ENCODE results near the gene ARHGAP24. TPM values are rescaled to one million over a fixed set of nuclear protein-coding genes. Genes with fewer than 3 reads are reported as not detected.

Gene ARHGAP24
- total RNA-seq, 1 experiment from 2014 or later, result 1.3 TPM

DNA sequence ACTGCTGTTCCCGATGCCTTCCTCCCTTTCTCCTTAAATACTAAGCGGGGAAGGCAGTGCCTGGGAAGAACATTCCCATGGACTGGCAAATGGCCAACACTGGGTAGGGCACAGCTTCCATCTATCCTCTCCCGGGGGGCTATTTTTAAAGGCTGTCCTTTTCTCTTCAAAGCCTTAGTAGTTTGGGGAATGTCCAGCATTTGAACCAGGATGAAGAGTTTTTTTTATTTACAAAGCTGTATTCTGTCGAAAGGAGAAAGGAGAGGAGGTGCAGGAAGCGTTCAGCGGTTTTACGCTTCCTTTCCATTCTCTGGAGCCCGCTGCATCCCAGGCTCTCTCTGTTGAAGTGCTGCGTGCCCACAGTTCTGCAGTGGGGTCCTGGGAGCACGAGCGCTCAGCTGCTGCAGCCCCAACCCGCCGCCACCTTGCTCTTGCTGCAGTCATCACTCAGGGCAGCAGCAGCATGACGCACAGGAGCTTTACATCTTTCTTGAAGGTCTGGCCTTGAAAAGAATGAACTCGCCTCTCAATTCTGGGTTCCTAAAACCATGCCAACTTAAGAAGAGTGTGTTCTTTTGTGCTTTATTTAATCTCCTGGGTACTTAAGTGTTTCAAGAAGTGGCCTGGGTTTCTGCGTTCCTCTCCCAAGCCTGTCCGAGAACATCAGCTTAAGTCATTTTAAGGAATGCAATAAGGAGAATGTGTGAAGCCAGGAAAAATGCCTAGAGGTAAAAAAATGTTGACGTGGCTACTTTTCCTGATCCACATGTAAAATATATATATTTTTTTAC is 457.7 kb downstream of the ARHGAP24 start:
- Histone ChIP-seq H3K4me1 (ENCODE audit: control insufficient read depth in 1 of 2, insufficient read depth in 2 of 2, low read length in 2 of 2) (peaks cover 4% of the 10 kb centered on the region in 2 experiments; a peak in 2 of 4 replicates), H3K9me3 (ENCODE audit: control insufficient read depth in 1 of 2, insufficient read depth in 1 of 2, low read depth in 1 of 2, low read length in 2 of 2) (no peaks in the 10 kb centered on the region), H3K9ac (ENCODE audit: low read length) (no peak overlapping the region), H3K9me2 (ENCODE audit: insufficient read depth) (no peaks in the 10 kb centered on the region), H3K4me2 (ENCODE audit: low read length) (no peak overlapping the region), H4K20me1 (ENCODE audit: insufficient read depth) (no peaks in the 10 kb centered on the region), H2AFZ (ENCODE audit: low read depth, low read length, poor library complexity, severe bottlenecking) (no peak overlapping the region), H3K27ac (ENCODE audit: low read depth, low read length) (no peak overlapping the region), H3K79me2 (ENCODE audit: insufficient read depth, low read length) (no peaks in the 10 kb centered on the region), H3K36me3 (ENCODE audit: control insufficient read depth in 1 of 2, insufficient read depth in 2 of 2, low read length in 2 of 2) (no peaks in the 10 kb centered on the region), H3K27me3 (ENCODE audit: insufficient read depth, low read length) (no peaks in the 10 kb centered on the region), H3K4me3 (replicated peaks in 1 of 2; ENCODE audit: low read depth in 1 of 2, low read length in 2 of 2) (no peak overlapping the region)
- POLR2A ChIA-PET, result no interaction called here
- CTCF ChIA-PET, result no interaction called here
- ATAC-seq (no peak), DNase-seq (ENCODE audit: low read depth, low spot score) (no peak)
- TF ChIP-seq YY1 (IDR thresholded peaks at IDR 0.05; ENCODE audit: extremely low read depth, insufficient replicate concordance, low read depth, low read length) (no peak), ATF3 (IDR thresholded peaks at IDR 0.05) (no peak), CBX3 (IDR thresholded peaks at IDR 0.05; ENCODE audit: low read depth) (no peak), EGR1 (IDR thresholded peaks at IDR 0.05; ENCODE audit: low read depth) (no peak), EZH2 (IDR thresholded peaks at IDR 0.05) (no peak), CEBPB (IDR thresholded peaks at IDR 0.05; ENCODE audit: low read depth) (no peak), POLR2A (IDR thresholded peaks at IDR 0.05; ENCODE audit: borderline replicate concordance, extremely low read depth, insufficient read depth, insufficient read length) (no peak), JUND (IDR thresholded peaks at IDR 0.05) (no peak), ZBTB33 (IDR thresholded peaks at IDR 0.05; ENCODE audit: extremely low read depth, insufficient replicate concordance, low read length) (no peak), SP1 (IDR thresholded peaks at IDR 0.05; ENCODE audit: low read depth) (no peak), RAD21 (IDR thresholded peaks at IDR 0.05; ENCODE audit: low read depth) (no peak)
- TF ChIP-seq, protein P1, sequence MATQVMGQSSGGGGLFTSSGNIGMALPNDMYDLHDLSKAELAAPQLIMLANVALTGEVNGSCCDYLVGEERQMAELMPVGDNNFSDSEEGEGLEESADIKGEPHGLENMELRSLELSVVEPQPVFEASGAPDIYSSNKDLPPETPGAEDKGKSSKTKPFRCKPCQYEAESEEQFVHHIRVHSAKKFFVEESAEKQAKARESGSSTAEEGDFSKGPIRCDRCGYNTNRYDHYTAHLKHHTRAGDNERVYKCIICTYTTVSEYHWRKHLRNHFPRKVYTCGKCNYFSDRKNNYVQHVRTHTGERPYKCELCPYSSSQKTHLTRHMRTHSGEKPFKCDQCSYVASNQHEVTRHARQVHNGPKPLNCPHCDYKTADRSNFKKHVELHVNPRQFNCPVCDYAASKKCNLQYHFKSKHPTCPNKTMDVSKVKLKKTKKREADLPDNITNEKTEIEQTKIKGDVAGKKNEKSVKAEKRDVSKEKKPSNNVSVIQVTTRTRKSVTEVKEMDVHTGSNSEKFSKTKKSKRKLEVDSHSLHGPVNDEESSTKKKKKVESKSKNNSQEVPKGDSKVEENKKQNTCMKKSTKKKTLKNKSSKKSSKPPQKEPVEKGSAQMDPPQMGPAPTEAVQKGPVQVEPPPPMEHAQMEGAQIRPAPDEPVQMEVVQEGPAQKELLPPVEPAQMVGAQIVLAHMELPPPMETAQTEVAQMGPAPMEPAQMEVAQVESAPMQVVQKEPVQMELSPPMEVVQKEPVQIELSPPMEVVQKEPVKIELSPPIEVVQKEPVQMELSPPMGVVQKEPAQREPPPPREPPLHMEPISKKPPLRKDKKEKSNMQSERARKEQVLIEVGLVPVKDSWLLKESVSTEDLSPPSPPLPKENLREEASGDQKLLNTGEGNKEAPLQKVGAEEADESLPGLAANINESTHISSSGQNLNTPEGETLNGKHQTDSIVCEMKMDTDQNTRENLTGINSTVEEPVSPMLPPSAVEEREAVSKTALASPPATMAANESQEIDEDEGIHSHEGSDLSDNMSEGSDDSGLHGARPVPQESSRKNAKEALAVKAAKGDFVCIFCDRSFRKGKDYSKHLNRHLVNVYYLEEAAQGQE (IDR thresholded peaks at IDR 0.05; ENCODE audit: low read depth), result no peak
- no TSS peak for BruUV-seq (replicated peaks)
- RAD21 ChIA-PET (ENCODE audit: low non-redundant PET in 1 of 2, low total read pairs in 2 of 2, uncharacterized antibody in 2 of 2, unreplicated experiment in 2 of 2), result no interaction called here
- intact Hi-C loops (cut with micrococcal nuclease), result no loop called here
